Measurements from ENCODE around the gene RPL14.

The RPL14 gene

DNA sequence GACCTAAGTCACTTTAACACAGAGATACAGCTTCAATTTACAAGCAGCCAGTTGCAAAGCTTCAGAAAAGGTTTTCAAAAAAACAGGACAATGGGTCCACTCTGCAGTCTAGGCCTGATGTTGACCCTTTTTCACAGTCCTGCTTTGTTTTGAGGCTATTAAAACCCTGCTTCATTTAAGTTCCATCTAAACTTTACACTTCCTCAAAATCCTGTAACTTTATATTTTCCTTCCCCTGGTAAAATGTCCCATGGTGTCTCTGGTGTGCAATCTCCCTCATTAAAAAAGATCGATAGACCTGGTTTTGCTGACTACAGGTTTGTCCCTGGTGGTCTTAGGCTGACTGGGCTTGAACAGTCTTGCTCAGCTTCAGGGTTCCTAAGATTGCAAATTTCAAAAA is 5.1 kb upstream of the RPL14 start:
- Histone ChIP-seq H3K4me3 (ENCODE audit: insufficient read depth, low read length, poor library complexity, severe bottlenecking) (peak overlapping the region; percentile 69), H3K9me3 (ENCODE audit: insufficient read depth, low read length) (no peaks in the 10 kb centered on the region), H3K36me3 (ENCODE audit: low read length) (no peaks in the 10 kb centered on the region), H3F3A (ENCODE audit: insufficient read depth) (no peaks in the 10 kb centered on the region), H2AFZ (ENCODE audit: low read depth, low read length, severe bottlenecking) (peak overlapping the region; percentile 71), H3K27me3 (ENCODE audit: low read length) (no peaks in the 10 kb centered on the region), H3K27ac (ENCODE audit: low read depth, low read length) (no peak overlapping the region), H4K20me1 (ENCODE audit: low read depth, low read length) (no peaks in the 10 kb centered on the region), H3K9ac (ENCODE audit: low read length) (peak overlapping the region; percentile 64), H3K79me2 (ENCODE audit: insufficient read depth, low read length) (no peaks in the 10 kb centered on the region), H3K4me2 (ENCODE audit: low read depth, low read length, poor library complexity, severe bottlenecking) (peak overlapping the region; percentile 71), H3K9me2 (replicated peaks; ENCODE audit: insufficient read depth, low read length) (no peaks in the 10 kb centered on the region)
- TF ChIP-seq, protein P1, sequence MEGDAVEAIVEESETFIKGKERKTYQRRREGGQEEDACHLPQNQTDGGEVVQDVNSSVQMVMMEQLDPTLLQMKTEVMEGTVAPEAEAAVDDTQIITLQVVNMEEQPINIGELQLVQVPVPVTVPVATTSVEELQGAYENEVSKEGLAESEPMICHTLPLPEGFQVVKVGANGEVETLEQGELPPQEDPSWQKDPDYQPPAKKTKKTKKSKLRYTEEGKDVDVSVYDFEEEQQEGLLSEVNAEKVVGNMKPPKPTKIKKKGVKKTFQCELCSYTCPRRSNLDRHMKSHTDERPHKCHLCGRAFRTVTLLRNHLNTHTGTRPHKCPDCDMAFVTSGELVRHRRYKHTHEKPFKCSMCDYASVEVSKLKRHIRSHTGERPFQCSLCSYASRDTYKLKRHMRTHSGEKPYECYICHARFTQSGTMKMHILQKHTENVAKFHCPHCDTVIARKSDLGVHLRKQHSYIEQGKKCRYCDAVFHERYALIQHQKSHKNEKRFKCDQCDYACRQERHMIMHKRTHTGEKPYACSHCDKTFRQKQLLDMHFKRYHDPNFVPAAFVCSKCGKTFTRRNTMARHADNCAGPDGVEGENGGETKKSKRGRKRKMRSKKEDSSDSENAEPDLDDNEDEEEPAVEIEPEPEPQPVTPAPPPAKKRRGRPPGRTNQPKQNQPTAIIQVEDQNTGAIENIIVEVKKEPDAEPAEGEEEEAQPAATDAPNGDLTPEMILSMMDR (IDR thresholded peaks at IDR 0.05; ENCODE audit: insufficient read depth, low read length, poor library complexity, severe bottlenecking): no peak
- TF ChIP-seq EZH2phosphoT487 (conservative IDR thresholded peaks at IDR 0.05; ENCODE audit: low read length): no peak

DNA sequence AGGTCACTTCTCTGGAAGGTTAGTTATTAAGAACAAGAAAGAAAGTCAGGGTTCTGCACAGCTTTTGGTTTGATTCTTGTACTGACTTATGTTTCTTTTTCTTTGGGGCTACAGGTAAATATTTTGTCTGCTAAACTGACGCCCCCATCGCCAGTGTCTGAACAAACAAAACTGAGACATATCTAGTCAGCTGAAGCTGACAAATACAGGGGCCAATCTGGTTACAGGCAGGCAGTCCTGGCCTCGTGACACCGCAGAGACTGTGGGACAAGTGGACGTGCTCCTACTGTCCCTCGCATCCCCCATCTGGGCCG is 4.6 kb upstream of the RPL14 start:
- Histone ChIP-seq H3K4me2 (ENCODE audit: low read depth, low read length, poor library complexity, severe bottlenecking) (peak overlapping the region; percentile 71), H3K27ac (ENCODE audit: low read depth, low read length) (peak overlapping the region; percentile 23; the same call in 1 of the 2 replicates), H3K9me3 (ENCODE audit: insufficient read depth, low read length) (no peaks in the 10 kb centered on the region), H3K9me2 (replicated peaks; ENCODE audit: insufficient read depth, low read length) (no peaks in the 10 kb centered on the region), H4K20me1 (ENCODE audit: low read depth, low read length) (no peaks in the 10 kb centered on the region), H3K36me3 (ENCODE audit: low read length) (no peaks in the 10 kb centered on the region), H3K9ac (ENCODE audit: low read length) (peak overlapping the region; percentile 64), H3K79me2 (ENCODE audit: insufficient read depth, low read length) (peaks cover 4% of the 10 kb centered on the region), H3K4me3 (ENCODE audit: insufficient read depth, low read length, poor library complexity, severe bottlenecking) (peak overlapping the region; percentile 69), H3K27me3 (ENCODE audit: low read length) (no peaks in the 10 kb centered on the region), H3F3A (ENCODE audit: insufficient read depth) (no peaks in the 10 kb centered on the region), H2AFZ (ENCODE audit: low read depth, low read length, severe bottlenecking) (peak overlapping the region; percentile 71)
- no peak for TF ChIP-seq EZH2phosphoT487 (conservative IDR thresholded peaks at IDR 0.05; ENCODE audit: low read length)
- TF ChIP-seq, protein P1 (IDR thresholded peaks at IDR 0.05; ENCODE audit: insufficient read depth, low read length, poor library complexity, severe bottlenecking): no peak

DNA sequence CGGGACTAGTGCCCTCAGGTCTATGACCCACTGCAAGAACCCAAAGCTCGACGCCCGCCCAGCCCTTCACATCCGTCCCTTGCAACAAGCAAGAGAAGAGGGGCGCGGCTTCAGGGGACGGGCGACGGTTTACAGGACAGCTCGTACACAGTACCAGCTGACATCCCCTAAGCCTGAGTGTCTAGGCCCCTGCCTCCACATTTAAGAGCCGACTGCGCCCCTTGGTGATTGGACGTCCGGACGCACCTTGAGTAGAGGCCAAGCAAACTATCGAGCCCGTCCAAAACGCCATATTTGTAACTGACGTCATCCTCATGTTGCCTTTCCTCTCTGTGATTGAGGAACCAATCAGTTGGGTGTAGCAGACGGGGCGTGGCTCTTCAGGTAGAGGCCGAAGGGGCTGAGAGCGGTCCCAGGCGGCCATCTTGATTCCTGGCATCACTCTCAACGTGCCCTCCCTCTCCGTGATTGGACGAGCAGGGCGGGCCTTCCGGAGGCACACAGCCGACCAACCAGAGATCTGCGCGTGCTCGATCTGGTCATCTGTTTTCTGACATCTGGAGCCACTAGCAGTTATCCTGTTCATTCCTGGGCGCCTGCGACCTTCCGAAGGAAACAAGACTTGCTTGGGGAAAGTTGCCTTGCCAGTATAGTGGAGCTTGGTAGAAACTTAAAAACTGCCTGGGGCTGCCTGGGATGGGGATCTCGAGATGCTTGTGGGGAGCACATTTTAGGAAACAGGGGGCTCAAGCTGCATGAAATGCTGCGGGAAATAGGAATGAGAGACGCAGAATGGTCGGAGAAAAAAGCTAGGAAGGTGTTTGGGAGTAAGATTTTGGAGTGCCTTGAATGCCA is 4.0 kb upstream of the RPL14 start:
- no peaks in the 10 kb centered on the region for H3K9me3 ChIP-seq (ENCODE audit: insufficient read depth, low read length)
- H3K4me2 ChIP-seq (ENCODE audit: low read depth, low read length, poor library complexity, severe bottlenecking): peak overlapping the region; percentile 75
- H3F3A ChIP-seq (ENCODE audit: insufficient read depth): peaks cover under 1% of the 10 kb centered on the region; the same call in 1 of the 2 replicates
- peak overlapping the region; percentile 71 for H2AFZ ChIP-seq (ENCODE audit: low read depth, low read length, severe bottlenecking)
- H3K27me3 ChIP-seq (ENCODE audit: low read length): no peaks in the 10 kb centered on the region
- H3K9ac ChIP-seq (ENCODE audit: low read length): peak overlapping the region; percentile 64
- H3K27ac ChIP-seq (ENCODE audit: low read depth, low read length): peak overlapping the region; percentile 23; the same call in 1 of the 2 replicates
- H3K9me2 ChIP-seq (replicated peaks; ENCODE audit: insufficient read depth, low read length): no peaks in the 10 kb centered on the region
- H3K36me3 ChIP-seq (ENCODE audit: low read length): peaks cover 3% of the 10 kb centered on the region
- peak overlapping the region; percentile 69 for H3K4me3 ChIP-seq (ENCODE audit: insufficient read depth, low read length, poor library complexity, severe bottlenecking)
- TF ChIP-seq, protein P1 (IDR thresholded peaks at IDR 0.05; ENCODE audit: insufficient read depth, low read length, poor library complexity, severe bottlenecking): no peak
- no peak for TF ChIP-seq EZH2phosphoT487 (conservative IDR thresholded peaks at IDR 0.05; ENCODE audit: low read length)
- peaks cover 3% of the 10 kb centered on the region; the same call in 1 of the 2 replicates for H4K20me1 ChIP-seq (ENCODE audit: low read depth, low read length)
- peaks cover 10% of the 10 kb centered on the region for H3K79me2 ChIP-seq (ENCODE audit: insufficient read depth, low read length)
